Mesenchymal stem cell (in vitro differentiated cells and primary cell): ENCODE measurements around the gene DYNLT2.
A peak's percentile ranks its signal among the peaks of the same experiment; 100 is the strongest.

ENCODE experiments used
- DNase-seq: peaks from one replicate; pipeline ENCODE4 v3.0.0-alpha.2; 2013
- H2AFZ ChIP-seq: one replicate; pipeline ENCODE4 v1.6.1; 2013; ENCODE audit warnings: low read depth, mild to moderate bottlenecking, control low read depth, inconsistent platforms, low read length, moderate library complexity
- H2AK5ac ChIP-seq: 2 replicates; pipeline ENCODE4 v1.6.1; 2013; ENCODE audit warnings: low read length, moderate library complexity, mild to moderate bottlenecking, inconsistent platforms; ENCODE audit not compliant: severe bottlenecking
- H2BK120ac ChIP-seq: one replicate; pipeline ENCODE4 v1.6.1; 2013; ENCODE audit warnings: low read depth, mild to moderate bottlenecking, inconsistent platforms, low read length, moderate library complexity
- H2BK12ac ChIP-seq, 2 experiments: one replicate each; pipeline ENCODE4 v1.6.1; 2013; ENCODE audit warnings: inconsistent platforms in 2 of 2, low read length in 2 of 2, mild to moderate bottlenecking in 2 of 2, moderate library complexity in 2 of 2, control low read depth in 1 of 2
- H2BK15ac ChIP-seq: one replicate; pipeline ENCODE4 v1.6.1; 2013; ENCODE audit warnings: mild to moderate bottlenecking, low read depth, inconsistent platforms; ENCODE audit not compliant: poor library complexity, severe bottlenecking
- H2BK5ac ChIP-seq: 2 replicates; pipeline ENCODE4 v1.6.1; 2013; ENCODE audit warnings: low read depth, mild to moderate bottlenecking, low read length, control low read depth, inconsistent platforms; ENCODE audit not compliant: poor library complexity, severe bottlenecking
- H3K14ac ChIP-seq, 2 experiments: one replicate each; pipeline ENCODE4 v1.6.1; 2013; ENCODE audit warnings: inconsistent platforms in 2 of 2, low read length in 2 of 2, control low read depth in 1 of 2, mild to moderate bottlenecking in 1 of 2, moderate library complexity in 1 of 2
- H3K18ac ChIP-seq, 2 experiments: one replicate each; pipeline ENCODE4 v1.6.1; 2013; ENCODE audit warnings: inconsistent platforms in 2 of 2, low read length in 2 of 2, control low read depth in 1 of 2, low read depth in 1 of 2, mild to moderate bottlenecking in 1 of 2
- H3K23ac ChIP-seq, 2 experiments: one replicate each; pipeline ENCODE4 v1.6.1; 2013; ENCODE audit warnings: inconsistent platforms in 2 of 2, low read length in 2 of 2, mild to moderate bottlenecking in 2 of 2, moderate library complexity in 2 of 2, control low read depth in 1 of 2
- H3K27ac ChIP-seq: 2 replicates; pipeline ENCODE4 v1.5.1; 2013; ENCODE audit warnings: mild to moderate bottlenecking, moderate library complexity, low read length, control low read depth, inconsistent platforms; ENCODE audit not compliant: poor library complexity, severe bottlenecking
- H3K27me3 ChIP-seq, 2 experiments: 2 replicates each; pipeline versions ENCODE4 v1.6.1 to v1.7.0; 2013; ENCODE audit warnings: low read length in 2 of 2, mild to moderate bottlenecking in 2 of 2, moderate library complexity in 2 of 2, control low read depth in 1 of 2, inconsistent platforms in 1 of 2; ENCODE audit not compliant: control insufficient read depth in 1 of 2, insufficient read depth in 1 of 2
- H3K36me3 ChIP-seq, 2 experiments: 2 replicates each; pipeline versions ENCODE4 v1.6.1 to v1.7.0; 2013; ENCODE audit warnings: low read length in 2 of 2, control low read depth in 1 of 2, inconsistent platforms in 1 of 2, low read depth in 1 of 2, mild to moderate bottlenecking in 1 of 2; ENCODE audit not compliant: insufficient read depth in 2 of 2, control insufficient read depth in 1 of 2
- H3K4ac ChIP-seq, 2 experiments: one replicate each; pipeline ENCODE4 v1.6.1; 2013; ENCODE audit warnings: inconsistent platforms in 2 of 2, low read length in 2 of 2, mild to moderate bottlenecking in 2 of 2, moderate library complexity in 2 of 2, control low read depth in 1 of 2, low read depth in 1 of 2
- H3K4me1 ChIP-seq: 2 replicates; pipeline ENCODE4 v1.6.1; 2013; ENCODE audit warnings: low read depth, low read length, control low read depth; ENCODE audit not compliant: control insufficient read depth, insufficient read depth
- H3K4me2 ChIP-seq: 2 replicates; pipeline ENCODE4 v1.6.1; 2013; ENCODE audit warnings: low read length, mild to moderate bottlenecking, inconsistent platforms; ENCODE audit not compliant: poor library complexity, severe bottlenecking
- H3K4me3 ChIP-seq, 2 experiments: 2 replicates each; pipeline versions ENCODE4 v1.5.1 to v1.7.0; 2013; ENCODE audit warnings: low read length in 2 of 2, mild to moderate bottlenecking in 2 of 2, control low read depth in 1 of 2, low read depth in 1 of 2; ENCODE audit not compliant: insufficient read depth in 1 of 2
- H3K79me1 ChIP-seq: replicated peaks from 2 replicates; pipeline ENCODE4 v1.6.1; 2013; ENCODE audit warnings: mild to moderate bottlenecking, control low read depth, low read length, inconsistent platforms; ENCODE audit not compliant: poor library complexity, severe bottlenecking
- H3K9ac ChIP-seq: 2 replicates; pipeline ENCODE4 v1.7.0; 2013; ENCODE audit warnings: mild to moderate bottlenecking, low read length, moderate library complexity
- H3K9me3 ChIP-seq: 2 replicates; pipeline ENCODE4 v1.7.0; 2013; ENCODE audit warnings: mild to moderate bottlenecking, low read length; ENCODE audit not compliant: control insufficient read depth
- H4K8ac ChIP-seq: one replicate; pipeline ENCODE4 v1.6.1; 2013; ENCODE audit warnings: inconsistent platforms, mild to moderate bottlenecking, low read length, moderate library complexity
- H4K91ac ChIP-seq: one replicate; pipeline ENCODE4 v1.6.1; 2013; ENCODE audit warnings: mild to moderate bottlenecking, low read length, inconsistent platforms
- WGBS: methylation state at CpG from one replicate; pipeline ENCODE4 v1.1.7; 2013; ENCODE audit warnings: mixed read lengths; 5-methylcytosine and 5-hydroxymethylcytosine counted together

DYNLT2 gene

GRCh38 chr6:169746556-169746955 is 4.8 kb downstream of the DYNLT2 start:
- Histone ChIP-seq H2BK12ac (no peak overlapping the region), H3K9me3 (no peaks in the 10 kb centered on the region), H3K14ac (no peak overlapping the region), H2BK120ac (no peak overlapping the region), H3K4me3 (no peak overlapping the region), H4K91ac (no peak overlapping the region), H2BK15ac (no peak overlapping the region), H3K18ac (no peak overlapping the region), H3K27ac (no peak overlapping the region), H2BK5ac (no peak overlapping the region), H2AFZ (no peak overlapping the region), H3K79me1 (no peaks in the 10 kb centered on the region), H3K9ac (no peak overlapping the region), H3K36me3 (no peaks in the 10 kb centered on the region), H3K4ac (no peak overlapping the region), H2AK5ac (no peak overlapping the region), H3K4me1 (no peaks in the 10 kb centered on the region), H4K8ac (no peak overlapping the region), H3K27me3 (no peaks in the 10 kb centered on the region), H3K23ac (no peak overlapping the region), H3K4me2 (no peak overlapping the region)
- DNase-seq, result no peak
- WGBS, result 91% methylated on average over 1 of the region's 1 CpG

GRCh38 chr6:169745405-169745804 is 6.0 kb downstream of the DYNLT2 start:
- Histone ChIP-seq H2AK5ac (no peak overlapping the region), H2AFZ (no peak overlapping the region), H3K23ac (no peak overlapping the region), H3K9me3 (no peaks in the 10 kb centered on the region), H2BK15ac (no peak overlapping the region), H3K14ac (no peak overlapping the region), H3K9ac (no peak overlapping the region), H3K4me3 (no peak overlapping the region), H3K79me1 (no peaks in the 10 kb centered on the region), H3K27ac (no peak overlapping the region), H3K18ac (no peak overlapping the region), H2BK12ac (no peak overlapping the region), H3K4me1 (no peaks in the 10 kb centered on the region), H3K27me3 (no peaks in the 10 kb centered on the region), H4K91ac (no peak overlapping the region), H2BK120ac (no peak overlapping the region), H4K8ac (no peak overlapping the region), H2BK5ac (no peak overlapping the region), H3K4ac (no peak overlapping the region), H3K4me2 (no peak overlapping the region), H3K36me3 (no peaks in the 10 kb centered on the region)
- WGBS, result 94% methylated on average over 3 of the region's 3 CpGs
- DNase-seq, result no peak

- no peak overlapping the region for H3K14ac ChIP-seq
- H2BK120ac ChIP-seq, result no peak overlapping the region
- H2BK15ac ChIP-seq, result no peak overlapping the region
- no peaks in the 10 kb centered on the region for H3K36me3 ChIP-seq
- H3K27me3 ChIP-seq, result peaks cover 0 to 4% of the 10 kb centered on the region in 2 experiments
- no peaks in the 10 kb centered on the region for H3K4me1 ChIP-seq
- H3K4me3 ChIP-seq, result no peak overlapping the region
- no peaks in the 10 kb centered on the region for H3K79me1 ChIP-seq
- no peak overlapping the region for H4K8ac ChIP-seq
- H4K91ac ChIP-seq, result no peak overlapping the region
- no peak for DNase-seq
- H2AFZ ChIP-seq, result no peak overlapping the region
- H2BK5ac ChIP-seq, result no peak overlapping the region
- no peak overlapping the region for H3K18ac ChIP-seq
- H3K27ac ChIP-seq, result no peak overlapping the region
- H2BK12ac ChIP-seq, result no peak overlapping the region
- H3K4me2 ChIP-seq, result no peak overlapping the region
- H3K4ac ChIP-seq, result no peak overlapping the region
- H2AK5ac ChIP-seq, result no peak overlapping the region
- no peaks in the 10 kb centered on the region for H3K9me3 ChIP-seq
- H3K23ac ChIP-seq, result no peak overlapping the region
- no peak overlapping the region for H3K9ac ChIP-seq
Observed at GRCh38 chr6:169741344-169741743, 10.0 kb downstream of the DYNLT2 start.

- no peak overlapping the region for H2BK15ac ChIP-seq
- H2BK12ac ChIP-seq, result no peak overlapping the region
- no peak overlapping the region for H2AK5ac ChIP-seq
- 91% methylated on average over 1 of the region's 2 CpGs for WGBS
- H3K36me3 ChIP-seq, result no peaks in the 10 kb centered on the region
- no peak overlapping the region for H3K4ac ChIP-seq
- peak overlapping the region; percentile 51 for H3K9ac ChIP-seq
- no peak overlapping the region for H2BK120ac ChIP-seq
- H2AFZ ChIP-seq, result no peak overlapping the region
- H3K4me2 ChIP-seq, result no peak overlapping the region
- no peaks in the 10 kb centered on the region for H3K9me3 ChIP-seq
- H4K91ac ChIP-seq, result no peak overlapping the region
- no peak overlapping the region for H3K14ac ChIP-seq
- H4K8ac ChIP-seq, result no peak overlapping the region
- H3K23ac ChIP-seq, result no peak overlapping the region
- H3K4me3 ChIP-seq, result no peak overlapping the region
- H3K27me3 ChIP-seq, result peaks cover 0 to 4% of the 10 kb centered on the region in 2 experiments
- no peaks in the 10 kb centered on the region for H3K79me1 ChIP-seq
- DNase-seq, result no peak
- H2BK5ac ChIP-seq, result no peak overlapping the region
- no peak overlapping the region for H3K18ac ChIP-seq
- H3K4me1 ChIP-seq, result no peaks in the 10 kb centered on the region
- H3K27ac ChIP-seq, result no peak overlapping the region
Observed at GRCh38 chr6:169738976-169739529, 12.3 kb downstream of the DYNLT2 start.
